Stimulated activated CD4-positive, alpha-beta T cell treated with anti-CD3 and anti-CD28 coated beads, Interleukin-12 subunit alpha, Interleukin-12 subunit beta, amount 100 ng/mL, for 48 hours (primary cell): ENCODE measurements around the gene KRTAP2-2.
"Not testable (repeated sequence)": the region's sequence is repeated elsewhere in the genome, so short reads cannot be mapped to it uniquely, and the experiment has no call there.

Source experiments
- DNase-seq, 3 donors: peaks; one replicate each; pipeline ENCODE4 v3.0.0-alpha.2; 2020; ENCODE audit warnings: low read depth in 2 of 3, low spot score in 1 of 3

The KRTAP2-2 gene

GRCh38 chr17:41065016-41065689 lies 10.1 kb upstream of the KRTAP2-2 start:
- DNase-seq: not testable (repeated sequence)

- DNase-seq: no peak
Measured at GRCh38 chr17:41064301-41064700, 9.3 kb upstream of the KRTAP2-2 start.

- DNase-seq: no peak
Measured at GRCh38 chr17:41063449-41063848, 8.4 kb upstream of the KRTAP2-2 start.

GRCh38 chr17:41061964-41062363 lies 6.9 kb upstream of the KRTAP2-2 start:
- no peak for DNase-seq

- no peak for DNase-seq
Measured at GRCh38 chr17:41060052-41060604, 5.1 kb upstream of the KRTAP2-2 start, which contains the start of gene KRTAP2-3. Gene KRTAP2-3, minus strand, starts transcription at chr17:41060114. Its CDS starts 64 bp downstream, at chr17:41060050.

- not testable (repeated sequence) for DNase-seq
Measured at GRCh38 chr17:41059276-41060051, 4.4 kb upstream of the KRTAP2-2 start.

- DNase-seq: no peak
Measured at GRCh38 chr17:41058741-41059140, 3.7 kb upstream of the KRTAP2-2 start.

GRCh38 chr17:41057547-41057946 lies 2.5 kb upstream of the KRTAP2-2 start:
- no peak for DNase-seq

GRCh38 chr17:41054556-41054955 lies 474 bp downstream of the KRTAP2-2 start:
- DNase-seq: not testable (repeated sequence)

- no peak for DNase-seq
Measured at GRCh38 chr17:41054025-41054424, 1.0 kb downstream of the KRTAP2-2 start.

GRCh38 chr17:41052566-41052965 lies 2.5 kb downstream of the KRTAP2-2 start:
- no peak for DNase-seq

- no peak for DNase-seq
Measured at GRCh38 chr17:41049110-41049509, 5.9 kb downstream of the KRTAP2-2 start.

GRCh38 chr17:41048441-41048840 lies 6.6 kb downstream of the KRTAP2-2 start:
- DNase-seq: no peak

GRCh38 chr17:41046735-41047465 lies 8.1 kb downstream of the KRTAP2-2 start, which contains the start of gene KRTAP2-1:
Gene KRTAP2-1, minus strand, starts transcription at chr17:41047316. Its CDS starts 49 bp downstream, at chr17:41047267.
- DNase-seq: not testable (repeated sequence)

GRCh38 chr17:41042953-41043352 lies 12.1 kb downstream of the KRTAP2-2 start:
- no peak for DNase-seq

- DNase-seq: not testable (repeated sequence)
Measured at GRCh38 chr17:41040783-41041571, 14.1 kb downstream of the KRTAP2-2 start, which contains the start of gene KRTAP1-1. Gene KRTAP1-1, minus strand, starts transcription at chr17:41041450. Its CDS starts 53 bp downstream, at chr17:41041397.

- DNase-seq: no peak
Measured at GRCh38 chr17:41037853-41038350, 17.1 kb downstream of the KRTAP2-2 start.

- DNase-seq: not testable (repeated sequence)
Measured at GRCh38 chr17:41034346-41034935, 20.6 kb downstream of the KRTAP2-2 start, which contains the start of gene KRTAP1-3. Gene KRTAP1-3, minus strand, starts transcription at chr17:41034874. Its CDS starts 53 bp downstream, at chr17:41034821.

- no peak for DNase-seq
Measured at GRCh38 chr17:41029633-41030245, 25.3 kb downstream of the KRTAP2-2 start, which contains the start of gene KRTAP1-4. Gene KRTAP1-4, minus strand, starts transcription at chr17:41030195. Its CDS starts 117 bp downstream, at chr17:41030078.
